Heart right ventricle (tissue), 16 donors: ENCODE data around the gene COL8A2. TPM values are rescaled to one million over a fixed set of nuclear protein-coding genes. Genes with fewer than 3 reads are reported as not detected.
A peak's percentile ranks its signal among the peaks of the same experiment; 100 is the strongest.

Experiments
- ATAC-seq, 8 donors: fragments of 200-7000 bp; cut with Tn5 transposase; one replicate each; pipeline ENCODE4 v1.9.1; 2020; ENCODE audit warnings: mild to moderate bottlenecking in 8 of 8, moderate library complexity in 8 of 8, moderate number of reproducible peaks in 1 of 8
- DNase-seq, 2 donors: peaks; one replicate each; pipeline ENCODE4 v3.0.0-alpha.2; 2020
- H3K27ac ChIP-seq, 10 donors: fragments of 200-600 bp; sonication (generic) in 2 of 10; one replicate each; pipeline versions ENCODE4 v1.5.0 to v1.8.0; 2020 to 2022; ENCODE audit warnings: mild to moderate bottlenecking in 3 of 10
- H3K27me3 ChIP-seq, 7 donors: fragments of 200-600 bp; one replicate each; pipeline ENCODE4 v1.8.0; 2021 to 2022; ENCODE audit warnings: mild to moderate bottlenecking in 2 of 7
- H3K36me3 ChIP-seq, 9 donors: fragments of 200-600 bp; sonication (generic) in 1 of 9; one replicate each; pipeline versions ENCODE4 v1.5.0 to v1.8.0; 2020 to 2022; ENCODE audit warnings: mild to moderate bottlenecking in 2 of 9
- H3K4me1 ChIP-seq, 9 donors: fragments of 200-600 bp; sonication (generic) in 1 of 9; one replicate each; pipeline versions ENCODE4 v1.5.0 to v1.8.0; 2020 to 2022; ENCODE audit warnings: mild to moderate bottlenecking in 4 of 9
- H3K4me3 ChIP-seq, 10 donors: fragments of 200-600 bp; sonication (generic) in 2 of 10; one replicate each; pipeline versions ENCODE4 v1.5.0 to v1.8.0; 2020 to 2022; ENCODE audit warnings: mild to moderate bottlenecking in 7 of 10, moderate library complexity in 2 of 10
- H3K9me3 ChIP-seq, 11 donors: fragments of 200-600 bp in 10 of 11; sonication (generic) in 2 of 11; one replicate each; pipeline versions ENCODE4 v1.5.0 to v1.8.0; 2013 to 2022; ENCODE audit warnings: mild to moderate bottlenecking in 2 of 11, control low read depth in 1 of 11, moderate library complexity in 1 of 11
- CTCF ChIP-seq, 9 donors: fragments of 200-600 bp; sonication (generic) in 2 of 9; IDR thresholded peaks; one replicate each; pipeline versions ENCODE4 v1.5.0 to v1.8.0; 2021 to 2022; ENCODE audit warnings: antibody characterized with exemption in 9 of 9, mild to moderate bottlenecking in 5 of 9, moderate library complexity in 1 of 9
- WGBS, 2 donors: extraction: QIAGEN DNeasy Blood & Tissue Kit; methylation state at CpG; one replicate each; pipeline ENCODE4 v1.1.7; 2013; ENCODE audit warnings: inconsistent platforms in 1 of 2; 5-methylcytosine and 5-hydroxymethylcytosine counted together
- intact Hi-C, 10 donors: fragments of 100-400 bp; cut with DNase I; formaldehyde crosslinking; loops; one replicate each; pipeline versions ENCODE4 v1.11.1 to v1.14.2; 2022
- polyA plus RNA-seq, 2 donors: library from polyadenylated mRNA; stranded (reverse); fragments of 200-250 nt; gene quantifications; one replicate each; pipeline ENCODE4 v1.2.3, GENCODE V29; 2013
- total RNA-seq, 10 donors: library from RNA; stranded (reverse); fragmentation: NEBNext Ultra II Directional in 3 of 10; extraction: Animal tissue kit (Norgen Biotek cat#: 25700) in 3 of 10; gene quantifications; one replicate each; pipeline versions ENCODE4 v1.2.1 to v1.2.4, GENCODE V29; 2021 to 2023
- donor health status: Arrhythmogenic right ventricular cardiomyopathy.
- donor health status: ischemic (EF 13 %, LVEDD 7.1; RV severe dilation, severe dysfunction).
- donor health status: healthy with polysubstance abuse.
- donor health status: DM: no; HTN: yes; CAD: no.
- donor health status: DM: no; HTN: no; CAD: no.
- donor health status: ischemic (EF 25% LVEDD 6.9; RV normal size, moderate dysfunction).
- donor health status: ischemic (EF 25% LVEDD 5.7; RV mildly dilated, moderate dysfunction).
- donor health status: healthy.
- donor health status: DM: yes; HTN: yes; CAD: no.
- donor health status: Ischemic cardiomyopathy.
- donor health status: ischemic (EF 35%, LVEDD 5.7; RV mildly dilated, moderate dysfunction).
- donor health status: nonischemic (EF 11% LVEDD 7.7; RV severe dilation, severe dysfunction).
- donor health status: DM: yes; HTN: yes; CAD: no.
- donor health status: PGD.
- donor health status: ischemic (EF 29% LVEDD 5.4; RV normal size, mild dysfunction).
- donor health status: nonischemic (EF 23%, LVEDD 6.1; RV moderate dilation, normal function).

COL8A2 gene
- total and polyA plus RNA-seq, 12 donors, result 0.53 to 2.0 (median 0.73) TPM

GRCh38 chr1:36166938-36167905, 42.2 kb upstream of the COL8A2 start:
- DNase-seq (no peak), ATAC-seq (peak in 3 of 8 donors; percentile 18 to 46 (median 41))
- Histone ChIP-seq H3K27ac (peak overlapping the region; percentile 25 to 100 (median 78)), H3K27me3 (no peaks in the 10 kb centered on the region), H3K4me3 (no peak overlapping the region), H3K9me3 (no peaks in the 10 kb centered on the region), H3K4me1 (peaks cover 25 to 100% (median 86%) of the 10 kb centered on the region in 9 donors), H3K36me3 (peaks cover under 1 to 62% (median 13%) of the 10 kb centered on the region in 9 donors)
- 59 to 64% methylated on average over 15 of the region's 15 CpGs for WGBS, 2 donors
- intact Hi-C loops, result no loop called here
- no peak for TF ChIP-seq CTCF (IDR thresholded peaks at IDR 0.05)

- peaks cover 19 to 100% (median 85%) of the 10 kb centered on the region in 9 donors for H3K4me1 ChIP-seq
- H3K27me3 ChIP-seq, result no peaks in the 10 kb centered on the region
- no peak for ATAC-seq
- TF ChIP-seq CTCF (IDR thresholded peaks at IDR 0.05), result no peak
- WGBS, 2 donors, result 56 to 61% methylated on average over 4 of the region's 4 CpGs
- H3K36me3 ChIP-seq, result peaks cover 0 to 51% (median 2%) of the 10 kb centered on the region in 9 donors
- no peak for DNase-seq
- no peaks in the 10 kb centered on the region for H3K9me3 ChIP-seq
- peak overlapping the region; percentile 25 to 100 (median 78) for H3K27ac ChIP-seq
- H3K4me3 ChIP-seq, result no peak overlapping the region
- intact Hi-C loops, result no loop called here
Measured at GRCh38 chr1:36166136-36166535, 41.1 kb upstream of the COL8A2 start.

GRCh38 chr1:36165145-36165544, 40.1 kb upstream of the COL8A2 start:
- no peaks in the 10 kb centered on the region for H3K27me3 ChIP-seq
- no peaks in the 10 kb centered on the region for H3K9me3 ChIP-seq
- H3K36me3 ChIP-seq, result peaks cover 0 to 43% (median 0%) of the 10 kb centered on the region in 9 donors
- H3K4me3 ChIP-seq, result no peak overlapping the region
- ATAC-seq (no peak), DNase-seq (no peak)
- WGBS, 2 donors, result 75 to 100% methylated on average over 1 of the region's 1 CpG
- TF ChIP-seq CTCF (IDR thresholded peaks at IDR 0.05), result no peak
- H3K4me1 ChIP-seq, result peaks cover 20 to 100% (median 88%) of the 10 kb centered on the region in 9 donors
- intact Hi-C loops, result no loop called here
- peak overlapping the region in 8 of 10 donors; percentile 28 to 100 (median 88) for H3K27ac ChIP-seq

- H3K4me1 ChIP-seq, result peaks cover 25 to 100% (median 88%) of the 10 kb centered on the region in 9 donors
- H3K9me3 ChIP-seq, result no peaks in the 10 kb centered on the region
- H3K27me3 ChIP-seq, result no peaks in the 10 kb centered on the region
- ATAC-seq, result no peak
- 78 to 89% methylated on average over 2 of the region's 2 CpGs for WGBS, 2 donors
- H3K36me3 ChIP-seq, result peaks cover 0 to 44% (median 0%) of the 10 kb centered on the region in 9 donors
- H3K27ac ChIP-seq, result peak overlapping the region in 8 of 10 donors; percentile 18 to 100 (median 95)
- intact Hi-C loops, result loop anchor here in 1 of 10 donors (5.0 kb wide), 1 partner anchor 58 kb away; the partner anchor contains the start of gene THRAP3
- no peak overlapping the region for H3K4me3 ChIP-seq
- no peak for DNase-seq
- no peak for TF ChIP-seq CTCF (IDR thresholded peaks at IDR 0.05)
Measured at GRCh38 chr1:36164361-36164760, 39.3 kb upstream of the COL8A2 start.
